Right renal pelvis (tissue), 4 donors: ENCODE measurements around the gene COL18A1. TPM values are rescaled to one million over a fixed set of nuclear protein-coding genes. Genes with fewer than 3 reads are reported as not detected.
"Not testable (repeated sequence)": the region's sequence is repeated elsewhere in the genome, so short reads cannot be mapped to it uniquely, and the experiment has no call there.

Experiments
- DNase-seq, 4 donors: peaks; one replicate each; pipeline ENCODE4 v3.0.0-alpha.2; 2013; ENCODE audit warnings: low read depth in 4 of 4, low spot score in 3 of 4, missing footprints in 1 of 4
- polyA plus RNA-seq, 4 donors: library from polyadenylated mRNA; unstranded; fragments of 120-200 nt; gene quantifications; one replicate each; pipeline ENCODE4 v1.2.1, GENCODE V29; 2013; ENCODE audit not compliant: insufficient read length in 4 of 4

COL18A1 gene
- polyA plus RNA-seq: 100 to 1,000 TPM; 135 to 240 (median 143) TPM

DNA sequence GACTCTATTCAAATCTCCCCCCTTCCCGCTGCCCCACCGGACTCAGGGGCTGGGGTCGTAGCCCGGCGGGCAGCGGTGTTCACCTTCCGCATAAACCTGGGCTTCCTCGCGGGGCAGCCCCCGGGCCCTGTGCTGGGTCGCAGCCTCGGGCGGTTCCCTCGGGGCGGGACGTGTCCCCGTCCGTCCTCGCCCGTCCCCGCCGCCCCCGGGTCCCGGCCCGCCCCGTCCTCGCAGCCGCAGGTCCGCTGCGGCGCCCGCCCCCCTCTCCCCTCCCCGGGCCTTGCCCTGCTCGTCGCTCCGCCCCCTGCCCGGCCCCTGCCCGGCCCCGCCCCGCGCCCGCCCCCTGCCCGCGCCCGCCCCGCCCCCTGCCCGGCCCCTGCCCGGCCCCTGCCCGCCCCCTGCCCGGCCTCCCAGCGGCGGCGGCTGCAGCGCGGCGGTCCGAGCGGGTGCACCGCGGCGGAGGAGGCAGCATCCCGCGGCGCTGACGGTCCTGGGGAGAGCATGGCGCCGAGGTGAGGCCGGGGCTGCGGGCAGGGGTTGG lies at the start of gene COL18A1:
COL18A1 (plus strand) TSS at position 436 of the 541 bp plus-strand sequence; CDS start at position 502, 66 bp downstream.
- no peak for DNase-seq

DNA sequence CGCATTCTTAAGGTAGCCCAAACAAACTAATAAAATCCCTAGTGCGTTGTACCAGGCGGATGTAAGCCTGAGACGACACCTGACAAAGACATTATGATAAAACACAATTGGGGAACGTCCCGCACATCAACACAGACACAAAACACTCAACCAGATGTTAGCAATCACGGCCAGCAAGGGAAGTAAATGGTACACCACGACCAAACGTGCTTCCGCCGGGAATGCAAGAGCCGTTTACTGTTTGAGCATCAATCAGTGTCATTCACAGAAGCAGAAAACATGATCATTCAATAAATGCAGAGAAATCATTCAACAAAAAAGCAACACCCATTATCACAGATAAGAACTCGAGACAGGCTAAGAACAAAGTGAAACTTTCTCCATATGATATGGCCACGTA lies 49.4 kb upstream of the COL18A1 start:
- no peak for DNase-seq

DNA sequence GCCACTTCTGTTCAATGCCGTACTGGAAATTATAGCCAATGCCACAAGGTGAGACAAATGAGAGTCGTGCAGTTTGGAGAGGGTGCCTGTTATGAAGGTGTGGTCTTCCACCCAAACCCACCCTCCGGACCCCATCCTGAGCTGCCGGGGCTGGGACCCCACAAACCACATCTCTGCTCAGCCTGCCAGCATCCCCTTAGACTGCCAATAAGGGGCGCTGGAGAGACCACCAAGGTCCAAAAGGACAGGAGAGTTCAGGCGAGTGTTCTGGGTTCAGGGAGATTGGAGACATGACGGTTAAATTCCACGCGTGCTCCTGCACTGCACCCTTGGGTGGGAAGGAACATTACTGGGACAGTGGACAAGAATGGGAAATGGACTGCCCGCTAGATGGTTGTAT lies 48.7 kb upstream of the COL18A1 start:
- no peak for DNase-seq

DNA sequence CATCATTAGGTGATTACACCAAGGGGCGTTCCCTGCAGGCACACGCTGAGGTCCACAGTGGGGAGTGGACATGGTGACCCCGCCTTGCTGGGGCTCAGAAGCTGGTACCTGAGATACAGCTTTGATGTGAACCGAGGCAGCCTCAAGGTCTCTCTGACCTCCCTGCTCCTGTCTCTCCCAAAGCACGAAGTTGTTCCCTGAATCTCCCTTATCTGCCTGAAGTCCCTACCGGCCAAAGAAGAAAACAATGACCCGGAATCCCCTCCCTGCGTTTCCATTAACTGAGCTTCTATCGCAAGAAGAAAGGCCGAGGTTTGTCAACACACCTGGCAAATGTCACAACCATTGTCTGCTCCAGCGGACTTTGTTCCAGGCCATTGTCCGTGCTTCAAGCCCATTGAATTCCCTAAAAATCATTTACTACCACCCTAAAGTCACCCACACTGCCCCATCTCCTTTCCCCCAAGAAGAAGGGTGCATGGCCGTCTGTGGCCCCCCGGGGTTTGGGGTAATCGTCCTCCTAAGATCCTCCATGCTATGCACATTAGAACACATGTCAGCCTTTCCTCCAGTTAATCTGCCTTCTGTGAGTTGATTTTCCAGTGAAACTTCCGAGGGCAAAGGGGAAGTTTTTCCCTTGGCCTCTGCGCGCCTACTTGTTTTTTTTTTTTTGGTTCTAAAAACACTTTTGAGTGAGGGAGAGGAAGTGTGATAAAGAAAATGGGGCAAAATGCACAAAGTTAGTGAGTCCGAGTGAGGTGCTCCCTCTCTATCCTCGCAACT lies 48.1 kb upstream of the COL18A1 start:
- no peak for DNase-seq

DNA sequence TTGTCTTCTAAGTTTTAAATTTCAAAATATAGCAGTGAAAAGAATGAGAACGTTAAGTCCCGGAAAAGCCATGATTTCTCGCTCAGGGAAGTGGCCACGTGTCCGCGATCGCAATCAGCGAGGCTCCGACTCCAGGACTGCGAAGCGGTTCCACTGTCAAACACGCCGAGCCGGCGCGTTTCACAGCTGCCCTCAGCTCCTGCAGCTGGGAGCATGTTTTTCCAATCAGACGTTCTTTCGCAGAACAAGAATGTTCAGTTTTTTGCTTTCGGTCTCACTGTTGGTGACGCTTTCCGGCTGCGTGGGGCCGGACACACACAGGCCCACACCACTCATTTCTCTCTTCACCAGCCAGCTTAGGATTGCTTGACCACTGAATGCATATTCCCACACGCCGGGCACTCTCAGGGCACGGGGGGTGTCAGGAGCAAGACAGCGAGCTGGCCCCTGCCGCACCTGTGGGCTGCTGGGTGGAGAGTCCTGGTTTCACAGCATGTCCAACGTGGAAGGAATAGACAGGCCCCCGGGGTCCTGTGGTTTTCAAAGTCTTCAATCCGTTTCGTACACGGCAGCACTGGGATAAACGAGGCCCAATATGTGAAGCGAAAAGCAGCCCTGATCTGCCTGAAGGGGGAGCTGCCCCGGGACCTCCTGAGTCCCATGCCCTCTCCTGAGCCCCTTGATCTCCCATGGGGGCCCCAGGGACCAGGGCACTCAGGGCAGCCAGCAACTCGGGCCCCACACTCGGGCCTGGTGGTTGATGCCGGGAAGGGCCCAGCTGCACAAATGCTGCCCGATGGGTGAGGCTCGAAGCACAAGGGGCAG lies 47.3 kb upstream of the COL18A1 start:
- DNase-seq: no peak

DNA sequence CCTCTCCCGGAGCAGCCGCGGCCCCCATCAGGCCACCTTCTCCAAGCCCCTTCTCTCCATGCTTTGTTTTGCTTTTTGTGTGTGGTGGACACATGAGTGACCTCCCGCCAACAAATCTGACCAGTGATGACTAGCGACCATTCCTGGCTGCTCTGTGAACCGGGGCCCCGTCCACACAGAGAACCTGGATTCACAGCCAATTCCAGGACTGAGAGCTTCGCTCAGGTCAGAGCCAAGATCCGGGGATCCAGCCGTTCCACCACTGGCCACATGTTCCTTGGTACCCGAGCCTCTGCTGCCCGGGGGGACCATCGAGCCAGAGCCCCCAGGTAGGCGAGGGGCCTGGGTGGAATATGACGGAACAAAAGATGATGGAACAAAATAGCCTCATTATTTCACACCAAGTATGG lies 46.7 kb upstream of the COL18A1 start:
- no peak for DNase-seq

DNA sequence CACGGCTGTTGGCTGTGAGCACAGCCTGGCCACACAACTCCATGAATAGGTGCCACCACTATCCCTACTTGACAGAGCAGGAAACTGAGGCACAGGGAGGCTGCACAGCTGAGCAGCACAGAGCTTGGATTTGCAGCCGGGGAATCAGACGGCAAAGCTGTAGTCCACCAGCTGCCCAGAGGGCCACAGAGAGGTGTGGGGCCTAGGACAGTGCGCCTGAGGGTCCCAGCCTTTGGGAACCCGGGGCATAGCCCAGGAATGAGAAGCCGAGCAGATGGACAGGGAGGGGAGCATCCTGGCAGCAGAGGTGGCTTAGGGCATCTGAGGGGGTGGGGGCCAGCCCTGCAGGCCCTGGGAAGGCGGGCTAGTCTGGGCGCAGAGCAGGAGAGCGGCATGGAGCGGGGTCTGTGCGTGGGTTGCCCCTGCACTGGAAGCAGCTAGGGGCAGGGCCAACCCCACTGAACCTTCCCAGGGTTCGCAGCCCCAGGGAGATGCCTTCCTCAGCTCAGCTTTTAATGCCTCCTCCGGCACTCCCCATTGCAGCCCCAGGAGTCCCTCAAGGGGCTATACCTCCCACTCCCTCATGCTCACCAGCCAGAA lies 46.2 kb upstream of the COL18A1 start:
- no peak for DNase-seq

DNA sequence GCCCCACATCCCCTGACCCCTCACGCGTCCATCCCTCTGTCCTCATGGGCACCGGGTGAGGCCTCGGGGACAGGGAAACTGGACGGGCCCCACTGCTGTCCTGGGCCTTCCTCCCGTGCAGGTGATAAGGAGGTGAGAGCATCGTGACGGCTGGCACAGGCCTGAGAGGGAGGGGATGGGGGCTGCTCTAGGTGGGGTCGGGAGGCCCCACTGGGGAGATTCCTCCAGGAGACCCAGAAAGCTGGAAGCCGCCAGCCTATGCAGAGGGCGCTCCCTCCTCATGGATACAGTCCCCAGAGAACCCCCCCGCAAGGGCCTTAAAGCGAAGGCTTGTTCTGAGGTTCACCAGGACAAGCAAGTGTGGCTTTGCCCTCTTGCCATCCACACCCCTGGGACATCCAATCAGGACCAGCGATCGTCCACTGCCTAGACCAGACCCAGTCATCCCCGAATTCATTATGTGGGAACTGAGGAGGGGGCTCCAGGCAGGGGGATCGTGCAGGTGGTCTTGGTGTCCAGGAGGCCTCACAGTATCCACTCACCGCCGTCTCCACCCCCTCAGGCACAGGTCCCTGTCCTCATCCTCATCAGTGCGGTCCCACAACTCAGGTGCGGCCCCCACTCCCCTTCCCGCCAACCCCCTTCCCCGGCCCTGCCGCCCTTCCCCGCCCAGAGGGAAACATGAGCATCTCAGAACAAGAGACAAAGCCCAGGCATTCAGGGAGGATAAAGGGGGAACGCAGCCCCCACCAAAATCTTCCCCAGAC lies 45.3 kb upstream of the COL18A1 start:
- DNase-seq: no peak

DNA sequence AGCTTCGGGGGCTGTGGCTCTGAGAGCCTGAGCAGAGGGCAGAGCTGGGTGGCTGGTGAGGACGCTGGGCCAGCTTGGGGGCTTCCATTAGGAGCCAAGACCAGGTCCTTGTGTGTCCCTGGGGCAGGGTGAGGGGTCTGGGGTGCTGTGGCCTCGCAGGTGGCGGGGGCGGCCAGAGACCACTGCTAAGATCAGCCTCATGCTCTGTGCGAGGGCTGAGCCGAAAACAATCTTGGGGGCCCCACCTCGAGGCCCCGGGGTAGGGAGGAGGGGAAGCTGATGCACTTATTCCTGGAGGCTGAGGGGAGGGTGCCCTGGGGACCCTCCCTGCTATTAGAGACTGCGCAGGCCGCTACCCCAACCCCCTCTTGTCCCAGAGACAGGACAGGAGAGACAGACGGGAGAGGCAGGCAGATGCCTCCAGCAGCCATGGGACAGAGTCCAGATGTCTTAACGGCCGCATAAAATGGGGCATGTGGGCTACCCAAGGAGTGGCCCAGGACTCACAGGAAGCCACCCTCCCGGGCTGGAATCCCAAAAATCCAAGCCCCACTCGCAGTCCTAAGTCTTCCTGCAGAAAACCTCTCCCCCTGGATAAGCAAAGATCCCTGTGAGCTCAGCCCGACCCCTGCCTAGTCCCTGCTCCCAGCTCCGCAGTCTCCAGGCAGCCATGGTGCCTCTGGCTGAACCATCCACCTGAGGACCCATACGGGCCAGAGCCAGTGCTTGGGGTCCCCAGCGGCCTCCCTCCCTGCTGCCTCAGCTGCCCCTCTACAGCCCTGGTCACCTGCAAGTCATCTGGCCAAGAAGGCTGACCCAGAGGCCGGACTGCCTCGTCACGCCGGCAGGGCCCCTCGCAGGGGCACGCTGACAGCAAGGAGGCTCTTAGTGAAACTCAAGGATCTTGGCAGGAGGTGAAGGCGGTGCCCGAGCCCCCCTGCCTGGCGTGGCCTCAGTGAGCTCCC lies 43.6 kb upstream of the COL18A1 start:
- no peak for DNase-seq

DNA sequence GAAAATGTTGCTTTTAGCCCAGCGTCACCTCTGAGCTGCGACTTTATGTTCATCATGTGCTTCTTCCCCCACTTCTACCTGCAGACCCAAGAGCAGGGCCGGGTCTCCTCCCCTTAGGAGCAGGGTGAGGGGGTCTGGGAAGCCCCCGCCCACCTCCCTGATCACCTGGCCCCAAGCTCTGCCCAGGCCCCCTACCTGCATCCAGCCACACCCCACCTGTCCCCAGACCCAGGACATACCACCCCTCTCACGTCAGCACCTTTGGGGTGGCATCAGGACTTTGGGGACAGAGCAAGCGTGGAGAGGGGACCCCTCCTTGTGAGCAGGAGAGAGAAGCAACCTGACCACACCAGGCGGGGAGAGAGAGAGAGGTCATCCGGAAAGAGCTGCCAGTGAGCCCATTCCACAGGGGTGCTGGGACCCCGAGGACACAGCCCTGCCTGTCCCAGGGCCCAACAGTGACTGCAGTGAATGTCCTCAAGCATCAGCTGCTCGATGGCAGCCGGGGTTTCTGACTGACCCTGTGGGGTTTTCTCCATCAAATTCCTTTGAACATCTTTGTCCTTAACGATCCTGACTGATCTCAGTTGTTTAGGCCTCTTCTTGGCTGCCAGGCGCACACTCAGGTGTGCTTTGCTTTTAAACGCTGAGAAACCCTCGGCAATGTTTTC lies 42.8 kb upstream of the COL18A1 start:
- DNase-seq: no peak

DNA sequence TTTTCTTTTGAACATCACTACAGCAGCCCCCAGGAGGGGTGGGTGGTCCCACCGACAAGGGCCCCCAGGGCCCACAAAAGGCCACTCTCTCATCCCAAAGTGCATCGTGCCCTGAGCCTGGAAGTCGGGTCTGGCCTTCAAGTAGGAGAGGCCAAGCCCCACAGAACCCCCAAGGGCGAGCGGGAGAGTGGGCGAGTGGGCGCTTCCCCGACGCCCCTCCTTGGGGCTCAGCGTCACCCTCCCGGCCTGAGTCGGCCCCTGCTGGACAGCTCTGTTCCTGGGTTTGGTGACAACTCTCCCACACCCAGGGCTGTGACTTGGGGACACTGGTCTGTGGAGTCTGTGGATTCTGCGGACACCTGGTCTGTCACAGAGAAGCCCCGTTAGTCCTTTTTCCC lies 42.2 kb upstream of the COL18A1 start:
- DNase-seq: no peak

DNA sequence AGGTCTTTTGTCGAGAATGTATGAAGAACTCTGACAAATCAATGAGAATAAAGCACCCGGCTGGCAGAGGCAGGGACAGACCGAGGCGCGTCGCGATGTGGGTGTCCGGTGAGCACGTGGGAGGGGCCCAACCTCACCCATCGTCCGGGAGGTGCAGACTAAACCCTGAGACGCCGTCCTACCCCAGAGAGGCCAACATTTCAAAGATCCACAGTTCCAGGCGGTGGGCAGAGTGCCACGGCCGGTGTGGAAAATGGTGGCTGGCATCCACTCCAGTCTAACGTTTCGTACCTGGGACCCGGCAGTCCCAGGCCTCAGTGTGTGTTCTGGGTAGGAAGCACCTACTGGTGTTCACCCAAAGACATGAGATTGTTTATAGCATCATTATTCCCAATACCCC lies 41.7 kb upstream of the COL18A1 start:
- not testable (repeated sequence) for DNase-seq

DNA sequence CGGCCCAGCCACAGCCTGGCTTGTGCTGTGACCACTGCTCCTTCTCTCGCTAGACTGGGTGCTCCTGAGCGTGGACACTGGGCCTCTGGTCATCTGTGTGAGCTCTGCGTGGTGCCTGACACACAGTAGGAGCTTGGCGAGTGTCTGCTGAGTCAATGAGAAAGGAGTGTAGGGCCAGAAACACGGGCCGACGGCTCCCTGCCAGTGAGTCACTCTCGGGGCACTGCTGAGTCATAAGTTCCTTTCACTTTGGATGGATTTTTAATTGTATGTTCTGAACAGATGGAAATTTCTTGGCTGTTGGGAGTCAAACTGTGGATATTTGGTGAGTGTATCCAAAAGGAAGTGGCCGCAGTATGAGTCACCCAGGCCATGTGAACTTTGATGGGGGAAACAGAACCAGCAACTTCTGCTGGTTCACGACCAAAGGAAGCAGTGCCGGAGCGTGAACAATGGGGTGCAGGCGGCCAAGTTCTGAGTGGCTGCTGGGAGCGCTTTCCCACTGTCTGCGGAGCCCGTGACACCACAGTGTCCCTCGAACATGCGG lies 41.0 kb upstream of the COL18A1 start:
- no peak for DNase-seq

DNA sequence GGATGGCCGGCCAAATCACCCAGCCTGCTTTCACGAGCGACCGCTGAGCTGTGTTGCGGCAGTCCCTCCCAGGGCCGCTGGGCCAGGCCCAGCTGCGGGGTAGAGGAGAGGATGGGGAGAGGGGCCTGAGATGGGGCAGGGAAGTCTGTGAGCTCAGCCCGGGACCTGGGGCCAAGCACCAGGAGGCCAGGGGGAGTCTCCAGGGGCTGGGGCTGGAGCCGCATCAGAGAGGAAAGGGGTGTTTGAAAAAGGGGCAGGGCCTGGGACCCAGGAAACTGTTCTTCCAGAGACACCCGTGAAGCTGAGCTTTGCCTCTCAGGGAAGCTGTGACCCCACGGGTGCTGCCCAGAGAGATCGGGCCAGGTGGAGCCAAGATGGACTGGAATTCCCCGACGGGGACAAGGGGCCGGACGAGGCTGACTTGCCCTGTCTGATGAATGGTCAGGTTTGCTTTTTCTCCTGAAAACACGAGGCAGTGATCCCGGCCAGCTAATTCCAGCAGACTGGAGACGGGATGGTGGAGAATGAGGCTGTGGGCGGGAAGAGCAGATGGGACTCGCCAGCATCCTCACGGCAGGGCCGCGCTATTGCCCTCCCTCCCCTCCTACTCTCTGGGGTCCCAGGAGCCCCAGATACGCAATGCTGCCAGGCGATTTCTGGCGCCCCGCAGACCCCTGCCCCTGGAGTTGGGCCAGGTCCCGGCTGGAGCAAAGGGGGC lies 40.3 kb upstream of the COL18A1 start:
- DNase-seq: no peak

DNA sequence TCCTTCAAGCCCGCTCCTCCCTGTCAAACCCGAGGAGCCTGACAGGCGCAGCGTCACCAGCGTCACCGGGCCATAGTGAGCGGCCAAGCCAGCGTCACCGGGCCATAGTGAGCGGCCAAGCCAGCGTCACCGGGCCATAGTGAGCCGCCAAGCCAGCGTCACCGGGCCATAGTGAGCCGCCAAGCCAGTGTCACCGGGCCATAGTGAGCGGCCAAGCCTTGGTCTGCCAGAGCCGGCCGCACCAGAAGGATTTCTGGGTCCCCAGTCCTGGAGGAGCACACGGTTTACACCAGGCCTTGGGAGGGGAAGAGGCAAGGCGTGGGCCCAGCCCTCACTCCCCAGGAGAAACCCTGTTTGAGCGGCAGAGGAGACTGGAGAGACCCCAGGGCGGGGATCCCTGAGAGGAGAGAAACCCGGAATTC lies 39.8 kb upstream of the COL18A1 start:
- no peak for DNase-seq

DNA sequence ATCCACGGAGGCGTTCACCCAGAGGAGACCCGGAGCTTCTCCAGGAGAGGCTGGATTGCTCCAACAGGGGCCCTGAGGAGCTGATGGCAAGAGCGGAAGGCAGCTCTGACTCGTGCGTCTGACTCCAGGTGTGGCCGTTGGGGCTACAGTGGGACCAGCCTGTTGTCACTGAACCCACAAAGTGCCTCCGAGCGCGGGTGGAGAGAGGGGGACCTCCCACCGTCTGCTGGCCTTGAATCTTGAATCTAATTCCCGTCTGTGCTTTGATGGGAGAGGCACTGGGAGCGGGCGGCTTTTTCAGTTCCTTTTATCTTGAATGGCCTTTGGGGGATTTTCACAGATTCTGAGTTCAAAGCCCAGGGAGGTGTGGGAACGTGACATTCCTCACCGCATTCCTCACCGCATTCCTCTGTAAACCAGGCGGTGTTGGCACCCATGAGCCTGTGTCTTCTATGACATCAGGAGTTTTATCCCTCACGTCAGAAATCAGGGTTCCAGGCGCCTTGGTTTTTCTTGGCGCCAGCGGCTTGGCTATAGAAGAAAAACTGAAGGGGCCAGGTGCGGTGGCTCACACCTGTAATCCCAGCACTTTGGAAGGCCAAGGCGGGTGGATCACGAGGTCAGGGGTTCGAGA lies 39.2 kb upstream of the COL18A1 start:
- no peak for DNase-seq

DNA sequence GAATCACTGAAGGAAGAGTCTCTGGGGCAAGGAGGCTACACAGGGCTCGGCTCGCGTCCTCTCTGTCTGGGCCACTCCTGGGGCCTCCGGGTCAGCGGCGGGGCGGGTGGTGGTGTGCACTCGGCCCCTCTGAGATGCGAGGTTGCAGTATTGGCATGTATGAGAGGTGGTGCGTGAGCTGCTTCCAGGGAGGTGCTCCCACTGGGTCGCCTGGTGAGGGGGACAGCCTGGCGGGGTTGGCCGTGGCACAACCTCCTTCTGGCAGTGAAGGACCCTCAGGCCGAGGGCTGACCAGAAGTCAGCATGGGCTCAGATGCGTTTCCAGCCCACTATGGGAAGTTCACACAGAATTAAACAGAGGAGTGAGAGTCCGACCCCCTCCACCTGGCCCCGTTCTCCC lies 38.5 kb upstream of the COL18A1 start:
- no peak for DNase-seq
